Activated naive CD8-positive, alpha-beta T cell (primary cell): ENCODE measurements around the gene CCDC137.

ENCODE experiments used
- H3K27ac Mint-ChIP-seq: one replicate; pipeline ENCODE4 v1.8.0; 2021; ENCODE audit warnings: mixed read lengths
- H3K27me3 Mint-ChIP-seq: one replicate; pipeline ENCODE4 v1.8.0; 2021; ENCODE audit warnings: mixed read lengths
- H3K36me3 Mint-ChIP-seq: one replicate; pipeline ENCODE4 v1.8.0; 2021; ENCODE audit warnings: mixed read lengths
- H3K4me1 Mint-ChIP-seq: one replicate; pipeline ENCODE4 v1.8.0; 2021; ENCODE audit warnings: low read depth, mixed read lengths
- H3K4me3 Mint-ChIP-seq: one replicate; pipeline ENCODE4 v1.8.0; 2021; ENCODE audit warnings: mild to moderate bottlenecking, mixed read lengths
- H3K9me3 Mint-ChIP-seq: one replicate; pipeline ENCODE4 v1.8.0; 2021; ENCODE audit warnings: low read depth, mixed read lengths

CCDC137 gene

GRCh38 chr17:81720267-81721071 is 53.9 kb downstream of the CCDC137 start:
- H3K36me3 Mint-ChIP-seq = no peaks in the 10 kb centered on the region
- no peak overlapping the region for H3K27ac Mint-ChIP-seq
- no peaks in the 10 kb centered on the region for H3K4me1 Mint-ChIP-seq
- peaks cover 2% of the 10 kb centered on the region for H3K27me3 Mint-ChIP-seq
- H3K4me3 Mint-ChIP-seq = no peak overlapping the region
- no peaks in the 10 kb centered on the region for H3K9me3 Mint-ChIP-seq

GRCh38 chr17:81722184-81723120 is 55.9 kb downstream of the CCDC137 start:
- H3K27ac Mint-ChIP-seq = no peak overlapping the region
- no peaks in the 10 kb centered on the region for H3K9me3 Mint-ChIP-seq
- no peaks in the 10 kb centered on the region for H3K36me3 Mint-ChIP-seq
- no peak overlapping the region for H3K4me3 Mint-ChIP-seq
- H3K27me3 Mint-ChIP-seq = peaks cover 6% of the 10 kb centered on the region
- H3K4me1 Mint-ChIP-seq = no peaks in the 10 kb centered on the region
